HepG2 (cell line): ENCODE data around the gene CDT1. TPM values are rescaled to one million over a fixed set of nuclear protein-coding genes. Genes with fewer than 3 reads are reported as not detected.

ENCODE experiments used
- AHR ChIP-seq: IDR thresholded peaks from 2 replicates; pipeline ENCODE4 v1.6.1; 2018; ENCODE audit warnings: missing genetic modification reagents, missing compliant biosample characterization
- ATF1 ChIP-seq: IDR thresholded peaks from 2 replicates; pipeline ENCODE4 v1.6.1; 2016; ENCODE audit warnings: mild to moderate bottlenecking, control low read depth
- CCAR2 ChIP-seq: fragments of 200-400 bp; formaldehyde crosslinking; optimal IDR thresholded peaks from 2 replicates; pipeline ENCODE3; 2018; ENCODE audit warnings: low read depth, mild to moderate bottlenecking, low read length, moderate library complexity
- HOXA9 ChIP-seq: sonication (generic); formaldehyde crosslinking; IDR thresholded peaks from 2 replicates; pipeline ENCODE4 v1.8.1; 2022; ENCODE audit warnings: missing genetic modification reagents, mild to moderate bottlenecking, moderate library complexity, borderline replicate concordance
- MIER3 ChIP-seq: IDR thresholded peaks from 2 replicates; pipeline ENCODE4 v1.6.1; 2016; ENCODE audit warnings: missing compliant biosample characterization, borderline replicate concordance
- NFE2L2 ChIP-seq: fragments of 150-350 bp; IDR thresholded peaks from 2 replicates; pipeline ENCODE4 v1.6.1; 2014; ENCODE audit warnings: low read length
- POGZ ChIP-seq: sonication (generic); formaldehyde crosslinking; IDR thresholded peaks from 2 replicates; pipeline ENCODE4 v1.4.0; 2020; ENCODE audit warnings: mild to moderate bottlenecking, missing genetic modification reagents
- PRDM10 ChIP-seq: sonication (generic); formaldehyde crosslinking; IDR thresholded peaks from 2 replicates; pipeline ENCODE4 v1.4.0; 2020; ENCODE audit warnings: low read depth, missing genetic modification reagents
- PREB ChIP-seq: sonication (generic); formaldehyde crosslinking; IDR thresholded peaks from 2 replicates; pipeline ENCODE4 v1.4.0; 2020; ENCODE audit warnings: missing genetic modification reagents
- REST ChIP-seq, 2 experiments: IDR thresholded peaks; 2 replicates each; pipeline ENCODE4 v1.6.1; 2011 to 2012; ENCODE audit warnings: low read length in 2 of 2, borderline replicate concordance in 1 of 2, low read depth in 1 of 2, mild to moderate bottlenecking in 1 of 2, moderate library complexity in 1 of 2
- SKI ChIP-seq: fragments of 450-650 bp; IDR thresholded peaks from one replicate; pipeline ENCODE4 v1.6.1; 2018; ENCODE audit warnings: mild to moderate bottlenecking; ENCODE audit not compliant: partially characterized antibody
- SMC3 ChIP-seq: IDR thresholded peaks from 2 replicates; pipeline ENCODE4 v1.6.1; 2011; ENCODE audit warnings: low read length, improper control_type of control experiment
- THYN1 ChIP-seq: sonication (generic); formaldehyde crosslinking; IDR thresholded peaks from 2 replicates; pipeline ENCODE4 v1.8.1; 2023; ENCODE audit warnings: low read depth, mild to moderate bottlenecking, moderate library complexity, missing genetic modification reagents, borderline replicate concordance
- TOPORS ChIP-seq: sonication (generic); formaldehyde crosslinking; IDR thresholded peaks from 2 replicates; pipeline ENCODE4 v1.8.0; 2023; ENCODE audit warnings: mild to moderate bottlenecking, missing genetic modification reagents
- TSC22D2 ChIP-seq: sonication (generic); formaldehyde crosslinking; IDR thresholded peaks from 2 replicates; pipeline ENCODE4 v1.5.1; 2020; ENCODE audit warnings: missing genetic modification reagents, mild to moderate bottlenecking, borderline replicate concordance
- XBP1 ChIP-seq: sonication (generic); formaldehyde crosslinking; IDR thresholded peaks from 2 replicates; pipeline ENCODE4 v1.5.0; 2020; ENCODE audit warnings: missing genetic modification reagents
- ZNF335 ChIP-seq: sonication (generic); formaldehyde crosslinking; IDR thresholded peaks from 2 replicates; pipeline ENCODE4 v1.4.0; 2020; ENCODE audit warnings: missing genetic modification reagents
- ZNF451 ChIP-seq: sonication (generic); formaldehyde crosslinking; IDR thresholded peaks from 2 replicates; pipeline ENCODE4 v1.5.0; 2020; ENCODE audit warnings: mild to moderate bottlenecking, missing genetic modification reagents
- ZNF629 ChIP-seq: sonication (generic); formaldehyde crosslinking; conservative IDR thresholded peaks from 2 replicates; pipeline ENCODE4 v1.5.0; 2020; ENCODE audit warnings: missing genetic modification reagents
- ZNF768 ChIP-seq: sonication (generic); formaldehyde crosslinking; IDR thresholded peaks from 2 replicates; pipeline ENCODE4 v1.4.0; 2020; ENCODE audit warnings: missing genetic modification reagents
- ZNF775 ChIP-seq: sonication (generic); formaldehyde crosslinking; IDR thresholded peaks from 2 replicates; pipeline ENCODE4 v1.4.0; 2020; ENCODE audit warnings: missing genetic modification reagents, mild to moderate bottlenecking, moderate library complexity, borderline replicate concordance
- ZNF850 ChIP-seq: sonication (generic); formaldehyde crosslinking; conservative IDR thresholded peaks from 2 replicates; pipeline ENCODE4 v1.9.0; 2021; ENCODE audit warnings: mild to moderate bottlenecking, missing genetic modification reagents
- polyA plus RNA-seq, 8 experiments: library from polyadenylated mRNA; depleted of rRNA in 3 of 8; stranded (reverse) in 7 of 8; unstranded in 1 of 8; fragments of >200 nt; fragmentation: Illumina TruSeq in 4 of 8; extraction: Trizol in 4 of 8; gene quantifications; 2 replicates each; pipeline versions ENCODE4 v1.2.1 to v1.2.3, GENCODE V29; 2011 to 2016; ENCODE audit warnings: low read depth in 4 of 8, missing spikeins in 1 of 8, mixed read lengths in 1 of 8; ENCODE audit not compliant: insufficient read depth in 1 of 8
- total RNA-seq, 5 experiments: library from RNA; depleted of rRNA; stranded (reverse); fragments of >200 nt; fragmentation: Illumina TruSeq; extraction: Trizol; gene quantifications; 2 replicates each; pipeline ENCODE4 v1.2.3, GENCODE V29; 2016; ENCODE audit warnings: low read depth in 1 of 5

Gene CDT1
- total and polyA plus RNA-seq, 2 of the 13 experiments (the other 11 are each of a cell fraction or from before 2014, with no cell fraction given) = 23.1 to 23.8 TPM

GRCh38 chr16:88811769-88812512, 8.4 kb downstream of the CDT1 start, which contains the start of gene APRT (continued):
- no peak for TF ChIP-seq PREB (CRISPR knock-in tag)
- no peak for TF ChIP-seq SMC3
- no peak for TF ChIP-seq ZNF629
- no peak for TF ChIP-seq SKI
- peak in 1 of 2 experiments; percentile 4; a peak in 1 of 4 replicates for TF ChIP-seq REST (IDR thresholded peaks at IDR 0.05; ENCODE audit: borderline replicate concordance in 1 of 2, low read depth in 1 of 2, low read length in 2 of 2)
- 0 out of 2 replicates have a peak, but pooled peaks have one; percentile 1 for TF ChIP-seq ZNF775
- peak; percentile 78; the same call in 1 of the 2 replicates for TF ChIP-seq MIER3 (CRISPR knock-in tag)
- 0 out of 2 replicates have a peak, but pooled peaks have one; percentile 43 for TF ChIP-seq TSC22D2 (CRISPR knock-in tag)
- TF ChIP-seq ATF1 (CRISPR knock-in tag) = no peak
- TF ChIP-seq HOXA9 (CRISPR knock-in tag) = no peak
- peak; percentile 57; the same call in 1 of the 2 replicates for TF ChIP-seq ZNF335 (CRISPR knock-in tag)
- no peak for TF ChIP-seq XBP1
- no peak; the same call in 1 of the 2 replicates for TF ChIP-seq ZNF451 (CRISPR knock-in tag)
- TF ChIP-seq PRDM10 (CRISPR knock-in tag) = peak; percentile 90
- TF ChIP-seq NFE2L2 = no peak
- TF ChIP-seq TOPORS (CRISPR knock-in tag) = no peak; the same call in none of the 2 replicates
- peak; percentile 71 for TF ChIP-seq ZNF768 (CRISPR knock-in tag)
- no peak for TF ChIP-seq CCAR2
- TF ChIP-seq THYN1 = no peak; the same call in 1 of the 2 replicates
- TF ChIP-seq ZNF850 (CRISPR knock-in tag) = peak; percentile 96; the same call in 1 of the 2 replicates
- no peak; the same call in 1 of the 2 replicates for TF ChIP-seq POGZ (CRISPR knock-in tag)
- TF ChIP-seq AHR (CRISPR knock-in tag) = peak; percentile 74
